ENCODE results near the gene ITGAV.

ITGAV gene

GRCh38 chr2:186704897-186705296 is 115.0 kb downstream of the ITGAV start:
- Histone ChIP-seq H3K9me3 (ENCODE audit: insufficient read depth, low read depth, low read length) (peaks cover 5% of the 10 kb centered on the region), H3K36me3 (ENCODE audit: insufficient read depth, low read depth, low read length) (no peaks in the 10 kb centered on the region; the same call in 1 of the 2 replicates), H3K27ac (ENCODE audit: low read length) (no peak overlapping the region), H3K27me3 (ENCODE audit: insufficient read depth, low read length) (no peaks in the 10 kb centered on the region), H3K9ac (ENCODE audit: low read depth, low read length) (no peak overlapping the region), H3K4me3 (ENCODE audit: low read length) (no peak overlapping the region), H3K4me1 (ENCODE audit: insufficient read depth, low read length) (no peaks in the 10 kb centered on the region)

- Histone ChIP-seq H3K4me3 (ENCODE audit: low read length) (no peak overlapping the region), H3K9ac (ENCODE audit: low read depth, low read length) (no peak overlapping the region), H3K27me3 (ENCODE audit: insufficient read depth, low read length) (no peaks in the 10 kb centered on the region), H3K4me1 (ENCODE audit: insufficient read depth, low read length) (peaks cover 13% of the 10 kb centered on the region; the same call in 1 of the 2 replicates), H3K9me3 (ENCODE audit: insufficient read depth, low read depth, low read length) (peaks cover 2% of the 10 kb centered on the region), H3K36me3 (ENCODE audit: insufficient read depth, low read depth, low read length) (no peaks in the 10 kb centered on the region), H3K27ac (ENCODE audit: low read length) (no peak overlapping the region)
These were observed 119.9 kb downstream of the ITGAV start for GRCh38 chr2:186709529-186710450.

- no peaks in the 10 kb centered on the region for H3K36me3 ChIP-seq (ENCODE audit: insufficient read depth, low read depth, low read length)
- H3K4me1 ChIP-seq (ENCODE audit: insufficient read depth, low read length) = peaks cover 26% of the 10 kb centered on the region; the same call in 1 of the 2 replicates
- H3K4me3 ChIP-seq (ENCODE audit: low read length) = no peak overlapping the region
- no peaks in the 10 kb centered on the region for H3K9me3 ChIP-seq (ENCODE audit: insufficient read depth, low read depth, low read length)
- H3K27me3 ChIP-seq (ENCODE audit: insufficient read depth, low read length) = no peaks in the 10 kb centered on the region
- peak overlapping the region; percentile 26 for H3K27ac ChIP-seq (ENCODE audit: low read length)
- no peak overlapping the region for H3K9ac ChIP-seq (ENCODE audit: low read depth, low read length)
These were observed 123.8 kb downstream of the ITGAV start for GRCh38 chr2:186713691-186714090.

GRCh38 chr2:186714611-186715010 is 124.8 kb downstream of the ITGAV start:
- H3K36me3 ChIP-seq (ENCODE audit: insufficient read depth, low read depth, low read length) = no peaks in the 10 kb centered on the region
- H3K4me1 ChIP-seq (ENCODE audit: insufficient read depth, low read length) = peaks cover 36% of the 10 kb centered on the region; the same call in 1 of the 2 replicates
- H3K27me3 ChIP-seq (ENCODE audit: insufficient read depth, low read length) = no peaks in the 10 kb centered on the region
- no peak overlapping the region for H3K9ac ChIP-seq (ENCODE audit: low read depth, low read length)
- no peaks in the 10 kb centered on the region for H3K9me3 ChIP-seq (ENCODE audit: insufficient read depth, low read depth, low read length)
- no peak overlapping the region for H3K4me3 ChIP-seq (ENCODE audit: low read length)
- H3K27ac ChIP-seq (ENCODE audit: low read length) = no peak overlapping the region

GRCh38 chr2:186716004-186716403 is 126.1 kb downstream of the ITGAV start:
- Histone ChIP-seq H3K4me1 (ENCODE audit: insufficient read depth, low read length) (peaks cover 37% of the 10 kb centered on the region; the same call in 1 of the 2 replicates), H3K27me3 (ENCODE audit: insufficient read depth, low read length) (no peaks in the 10 kb centered on the region), H3K27ac (ENCODE audit: low read length) (no peak overlapping the region), H3K4me3 (ENCODE audit: low read length) (no peak overlapping the region), H3K36me3 (ENCODE audit: insufficient read depth, low read depth, low read length) (no peaks in the 10 kb centered on the region), H3K9me3 (ENCODE audit: insufficient read depth, low read depth, low read length) (no peaks in the 10 kb centered on the region), H3K9ac (ENCODE audit: low read depth, low read length) (no peak overlapping the region)

GRCh38 chr2:186716899-186717298 is 127.0 kb downstream of the ITGAV start:
- Histone ChIP-seq H3K4me1 (ENCODE audit: insufficient read depth, low read length) (peaks cover 37% of the 10 kb centered on the region; the same call in 1 of the 2 replicates), H3K27ac (ENCODE audit: low read length) (no peak overlapping the region), H3K4me3 (ENCODE audit: low read length) (no peak overlapping the region), H3K9ac (ENCODE audit: low read depth, low read length) (no peak overlapping the region), H3K27me3 (ENCODE audit: insufficient read depth, low read length) (no peaks in the 10 kb centered on the region), H3K36me3 (ENCODE audit: insufficient read depth, low read depth, low read length) (no peaks in the 10 kb centered on the region), H3K9me3 (ENCODE audit: insufficient read depth, low read depth, low read length) (no peaks in the 10 kb centered on the region)

GRCh38 chr2:186717320-186718007 is 127.6 kb downstream of the ITGAV start:
- Histone ChIP-seq H3K27ac (ENCODE audit: low read length) (no peak overlapping the region), H3K9me3 (ENCODE audit: insufficient read depth, low read depth, low read length) (no peaks in the 10 kb centered on the region), H3K36me3 (ENCODE audit: insufficient read depth, low read depth, low read length) (no peaks in the 10 kb centered on the region), H3K4me1 (ENCODE audit: insufficient read depth, low read length) (peaks cover 37% of the 10 kb centered on the region; the same call in 1 of the 2 replicates), H3K9ac (ENCODE audit: low read depth, low read length) (0 out of 2 replicates have a peak overlapping the region, but pooled peaks have one; percentile 45), H3K4me3 (ENCODE audit: low read length) (peak overlapping the region; percentile 3; the same call in 1 of the 2 replicates), H3K27me3 (ENCODE audit: insufficient read depth, low read length) (no peaks in the 10 kb centered on the region)

- H3K36me3 ChIP-seq (ENCODE audit: insufficient read depth, low read depth, low read length) = no peaks in the 10 kb centered on the region
- H3K9ac ChIP-seq (ENCODE audit: low read depth, low read length) = no peak overlapping the region
- no peak overlapping the region for H3K4me3 ChIP-seq (ENCODE audit: low read length)
- no peak overlapping the region for H3K27ac ChIP-seq (ENCODE audit: low read length)
- no peaks in the 10 kb centered on the region for H3K9me3 ChIP-seq (ENCODE audit: insufficient read depth, low read depth, low read length)
- peaks cover 37% of the 10 kb centered on the region; the same call in 1 of the 2 replicates for H3K4me1 ChIP-seq (ENCODE audit: insufficient read depth, low read length)
- no peaks in the 10 kb centered on the region for H3K27me3 ChIP-seq (ENCODE audit: insufficient read depth, low read length)
These were observed 128.3 kb downstream of the ITGAV start for GRCh38 chr2:186718122-186718521.

GRCh38 chr2:186718903-186719302 is 129.0 kb downstream of the ITGAV start:
- Histone ChIP-seq H3K27ac (ENCODE audit: low read length) (peak overlapping the region; percentile 68), H3K4me1 (ENCODE audit: insufficient read depth, low read length) (peaks cover 32% of the 10 kb centered on the region; the same call in 1 of the 2 replicates), H3K27me3 (ENCODE audit: insufficient read depth, low read length) (no peaks in the 10 kb centered on the region), H3K4me3 (ENCODE audit: low read length) (peak overlapping the region; percentile 16; the same call in 1 of the 2 replicates), H3K36me3 (ENCODE audit: insufficient read depth, low read depth, low read length) (no peaks in the 10 kb centered on the region), H3K9me3 (ENCODE audit: insufficient read depth, low read depth, low read length) (no peaks in the 10 kb centered on the region), H3K9ac (ENCODE audit: low read depth, low read length) (peak overlapping the region; percentile 18; the same call in 1 of the 2 replicates)

GRCh38 chr2:186721956-186722355 is 132.1 kb downstream of the ITGAV start:
- Histone ChIP-seq H3K9me3 (ENCODE audit: insufficient read depth, low read depth, low read length) (no peaks in the 10 kb centered on the region), H3K36me3 (ENCODE audit: insufficient read depth, low read depth, low read length) (no peaks in the 10 kb centered on the region), H3K27ac (ENCODE audit: low read length) (no peak overlapping the region), H3K9ac (ENCODE audit: low read depth, low read length) (no peak overlapping the region), H3K4me1 (ENCODE audit: insufficient read depth, low read length) (peaks cover 26% of the 10 kb centered on the region; the same call in 1 of the 2 replicates), H3K27me3 (ENCODE audit: insufficient read depth, low read length) (no peaks in the 10 kb centered on the region), H3K4me3 (ENCODE audit: low read length) (no peak overlapping the region)

GRCh38 chr2:186724736-186725135 is 134.9 kb downstream of the ITGAV start:
- H3K4me3 ChIP-seq (ENCODE audit: low read length) = no peak overlapping the region
- H3K27ac ChIP-seq (ENCODE audit: low read length) = no peak overlapping the region
- no peak overlapping the region for H3K9ac ChIP-seq (ENCODE audit: low read depth, low read length)
- no peaks in the 10 kb centered on the region for H3K36me3 ChIP-seq (ENCODE audit: insufficient read depth, low read depth, low read length)
- peaks cover 6% of the 10 kb centered on the region; the same call in 1 of the 2 replicates for H3K4me1 ChIP-seq (ENCODE audit: insufficient read depth, low read length)
- H3K9me3 ChIP-seq (ENCODE audit: insufficient read depth, low read depth, low read length) = no peaks in the 10 kb centered on the region
- H3K27me3 ChIP-seq (ENCODE audit: insufficient read depth, low read length) = no peaks in the 10 kb centered on the region
